Spleen (tissue), 11 donors: ENCODE data around the gene TIAM1. TPM values are rescaled to one million over a fixed set of nuclear protein-coding genes. Genes with fewer than 3 reads are reported as not detected.

ENCODE experiments used
- DNase-seq: peaks from one replicate; pipeline ENCODE4 v3.0.0-alpha.2; 2020
- H3K27ac ChIP-seq, 8 donors: fragments of 200-600 bp; sonication (generic) in 7 of 8; 1 replicate in 4 of 8; 2 replicates in 4 of 8; pipeline versions ENCODE4 v1.5.0 to v1.8.0; 2016 to 2021; ENCODE audit warnings: inconsistent platforms in 4 of 8, mild to moderate bottlenecking in 4 of 8, moderate library complexity in 1 of 8
- H3K27me3 ChIP-seq, 7 donors: fragments of 200-600 bp; sonication (generic) in 6 of 7; replicated peaks in 1 of 7; 1 replicate in 4 of 7; 2 replicates in 3 of 7; pipeline versions ENCODE4 v1.5.0 to v1.8.0; 2016 to 2021; ENCODE audit warnings: inconsistent platforms in 3 of 7, mild to moderate bottlenecking in 1 of 7
- H3K36me3 ChIP-seq, 6 donors: fragments of 200-600 bp; sonication (generic) in 5 of 6; 1 replicate in 4 of 6; 2 replicates in 2 of 6; pipeline versions ENCODE4 v1.5.0 to v1.8.0; 2016 to 2021; ENCODE audit warnings: inconsistent platforms in 2 of 6
- H3K4me1 ChIP-seq, 6 donors: fragments of 200-600 bp; sonication (generic) in 5 of 6; 1 replicate in 3 of 6; 2 replicates in 3 of 6; pipeline versions ENCODE4 v1.5.0 to v1.8.0; 2016 to 2021; ENCODE audit warnings: inconsistent platforms in 3 of 6
- H3K4me3 ChIP-seq, 8 donors: fragments of 200-600 bp; sonication (generic) in 7 of 8; 1 replicate in 4 of 8; 2 replicates in 4 of 8; pipeline versions ENCODE4 v1.5.0 to v1.8.0; 2016 to 2021; ENCODE audit warnings: inconsistent platforms in 4 of 8, mild to moderate bottlenecking in 4 of 8, moderate library complexity in 2 of 8
- H3K9me3 ChIP-seq, 8 donors: fragments of 200-600 bp; sonication (generic) in 7 of 8; 1 replicate in 4 of 8; 2 replicates in 4 of 8; pipeline versions ENCODE4 v1.5.0 to v1.8.0; 2016 to 2021; ENCODE audit warnings: inconsistent platforms in 4 of 8
- POLR2A ChIP-seq, 3 donors: fragments of 450-650 bp; IDR thresholded peaks; one replicate each; pipeline ENCODE4 v1.5.1; 2017; ENCODE audit warnings: antibody characterized with exemption in 3 of 3, mild to moderate bottlenecking in 1 of 3
- POLR2AphosphoS5 ChIP-seq, 3 donors: sonication (generic); formaldehyde crosslinking; IDR thresholded peaks; one replicate each; pipeline ENCODE4 v1.5.1; 2017; ENCODE audit warnings: antibody characterized with exemption in 3 of 3
- WGBS, 5 donors: extraction: QIAGEN DNeasy Blood & Tissue Kit in 3 of 5; methylation state at CpG; one replicate each; pipeline versions ENCODE4 v1.1.5 to v1.1.7; 2013 to 2018; 5-methylcytosine and 5-hydroxymethylcytosine counted together
- intact Hi-C: fragments of 100-400 bp; cut with DNase I; formaldehyde crosslinking; loops from one replicate; pipeline ENCODE4 v1.15.0; 2023; ENCODE audit warnings: low total_unique reads
- polyA plus RNA-seq, 3 donors: library from polyadenylated mRNA; stranded (reverse); fragments of 200-250 nt; gene quantifications; one replicate each; pipeline ENCODE4 v1.2.1, GENCODE V29; 2013
- total RNA-seq, 7 donors: library from RNA; depleted of rRNA in 3 of 7; stranded (reverse); fragments of >200 nt in 3 of 7; fragmentation: NEBNext Ultra II Directional in 4 of 7; extraction: Animal tissue kit (Norgen Biotek cat#: 25700) in 4 of 7; gene quantifications; one replicate each; pipeline versions ENCODE4 v1.1.0 to v1.2.1, GENCODE V29; 2016 to 2021
- TF ChIP-seq, protein P1 (sequence below), 11 experiments: fragments of 200-600 bp in 7 of 11; fragments of 450-650 bp in 4 of 11; sonication (generic) in 4 of 11; IDR thresholded peaks in 8 of 11; conservative IDR thresholded peaks in 3 of 11; 1 replicate in 7 of 11; 2 replicates in 4 of 11; pipeline versions ENCODE4 v1.4.0 to v1.8.0; 2016 to 2021; ENCODE audit warnings: antibody characterized with exemption in 11 of 11, inconsistent platforms in 4 of 11, mild to moderate bottlenecking in 1 of 11
- donor health status: healthy with polysubstance abuse.
- donor health status: DM: no; HTN: no; CAD: no; lungs with moderate emphysema.
- donor health status: DM: no; HTN: no; CAD: no.
- donor health status: Bipolar disorder and iron deficiency.
- donor health status: healthy.
- donor health status: DM: no; HTN: no; CAD: no.
- donor health status: DM: yes; HTN: yes; CAD: no.

Gene TIAM1
- total and polyA plus RNA-seq, 10 donors: 1.9 to 35.0 (median 18.4) TPM

DNA sequence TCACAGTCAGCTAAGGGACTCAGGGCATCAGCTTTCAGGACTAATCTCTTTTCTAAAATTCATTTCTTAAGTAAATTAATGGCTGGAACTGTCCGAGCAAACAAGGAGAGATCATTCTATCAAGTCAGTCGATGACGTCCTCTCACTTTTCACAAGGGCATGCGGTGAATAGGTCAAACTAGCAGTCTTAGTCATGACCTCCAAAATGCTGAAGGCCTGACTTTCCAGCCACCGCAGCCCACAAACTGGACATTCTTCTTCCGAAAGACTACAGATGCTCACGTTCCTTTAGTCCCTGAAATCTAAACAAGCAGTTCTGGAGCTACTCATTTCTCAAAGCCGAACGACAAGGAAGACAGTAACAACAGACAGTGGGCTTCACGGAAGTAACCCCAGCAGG, 127.9 kb downstream of the TIAM1 start:
- 85 to 92% (median 90%) methylated on average over 10 of the region's 10 CpGs for WGBS, 5 donors
- no peak for DNase-seq
- H3K36me3 ChIP-seq: no peaks in the 10 kb centered on the region
- no peaks in the 10 kb centered on the region for H3K4me1 ChIP-seq
- TF ChIP-seq POLR2A (IDR thresholded peaks at IDR 0.05) (no peak), POLR2AphosphoS5 (IDR thresholded peaks at IDR 0.05) (no peak)
- TF ChIP-seq, protein P1, sequence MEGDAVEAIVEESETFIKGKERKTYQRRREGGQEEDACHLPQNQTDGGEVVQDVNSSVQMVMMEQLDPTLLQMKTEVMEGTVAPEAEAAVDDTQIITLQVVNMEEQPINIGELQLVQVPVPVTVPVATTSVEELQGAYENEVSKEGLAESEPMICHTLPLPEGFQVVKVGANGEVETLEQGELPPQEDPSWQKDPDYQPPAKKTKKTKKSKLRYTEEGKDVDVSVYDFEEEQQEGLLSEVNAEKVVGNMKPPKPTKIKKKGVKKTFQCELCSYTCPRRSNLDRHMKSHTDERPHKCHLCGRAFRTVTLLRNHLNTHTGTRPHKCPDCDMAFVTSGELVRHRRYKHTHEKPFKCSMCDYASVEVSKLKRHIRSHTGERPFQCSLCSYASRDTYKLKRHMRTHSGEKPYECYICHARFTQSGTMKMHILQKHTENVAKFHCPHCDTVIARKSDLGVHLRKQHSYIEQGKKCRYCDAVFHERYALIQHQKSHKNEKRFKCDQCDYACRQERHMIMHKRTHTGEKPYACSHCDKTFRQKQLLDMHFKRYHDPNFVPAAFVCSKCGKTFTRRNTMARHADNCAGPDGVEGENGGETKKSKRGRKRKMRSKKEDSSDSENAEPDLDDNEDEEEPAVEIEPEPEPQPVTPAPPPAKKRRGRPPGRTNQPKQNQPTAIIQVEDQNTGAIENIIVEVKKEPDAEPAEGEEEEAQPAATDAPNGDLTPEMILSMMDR (IDR thresholded peaks at IDR 0.05 in 8 of 11, conservative IDR thresholded peaks at IDR 0.05 in 3 of 11): no peak
- no peaks in the 10 kb centered on the region for H3K27me3 ChIP-seq
- no peak overlapping the region for H3K27ac ChIP-seq
- intact Hi-C loops: no loop called here
- no peaks in the 10 kb centered on the region for H3K9me3 ChIP-seq
- H3K4me3 ChIP-seq: no peak overlapping the region

DNA sequence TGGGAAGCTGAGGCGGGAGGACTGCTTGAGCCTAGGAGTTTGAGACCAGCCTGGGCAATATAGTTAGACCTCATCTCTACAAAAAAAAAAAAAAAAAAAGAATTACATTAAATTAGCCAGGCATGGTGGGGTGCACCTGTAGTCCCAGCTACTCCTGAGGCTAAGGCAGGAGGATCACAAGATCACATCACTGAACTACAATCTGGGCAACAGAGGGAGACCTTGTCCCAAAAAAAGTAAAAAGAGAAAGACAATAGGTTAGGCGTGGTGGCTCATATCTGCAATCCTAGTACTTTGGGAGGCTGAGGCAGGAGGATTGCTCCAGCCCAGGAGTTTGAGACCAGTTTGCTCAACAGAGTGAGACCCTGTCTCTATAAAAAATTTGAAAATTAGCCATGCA, 130.3 kb downstream of the TIAM1 start:
- TF ChIP-seq POLR2A (IDR thresholded peaks at IDR 0.05): no peak
- H3K27ac ChIP-seq: no peak overlapping the region
- no peak for DNase-seq
- intact Hi-C loops: no loop called here
- H3K9me3 ChIP-seq: no peaks in the 10 kb centered on the region
- H3K4me3 ChIP-seq: no peak overlapping the region
- 85 to 90% (median 86%) methylated on average over 2 of the region's 2 CpGs for WGBS, 5 donors
- no peaks in the 10 kb centered on the region for H3K4me1 ChIP-seq
- H3K36me3 ChIP-seq: no peaks in the 10 kb centered on the region
- H3K27me3 ChIP-seq: no peaks in the 10 kb centered on the region

DNA sequence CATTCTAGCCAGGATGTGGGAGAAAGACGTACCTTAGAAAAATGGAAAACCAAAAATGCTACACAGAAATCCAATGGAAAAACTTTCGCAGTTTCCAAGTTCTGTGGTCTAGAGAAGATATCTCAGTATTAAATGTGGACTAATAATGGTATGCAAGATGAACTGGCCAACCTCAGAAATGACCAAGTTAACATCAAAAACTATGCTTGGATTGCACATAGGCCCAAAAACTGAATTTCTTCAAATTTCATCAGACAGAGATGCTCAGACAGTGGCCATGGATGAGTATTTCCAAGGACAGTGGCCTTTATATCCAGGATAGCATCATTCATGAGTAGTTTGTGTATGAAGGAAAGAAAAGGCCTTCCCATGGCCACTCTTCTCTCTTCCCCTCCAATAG, 132.2 kb downstream of the TIAM1 start:
- TF ChIP-seq POLR2AphosphoS5 (IDR thresholded peaks at IDR 0.05) (no peak), POLR2A (IDR thresholded peaks at IDR 0.05) (no peak)
- TF ChIP-seq, protein P1 (IDR thresholded peaks at IDR 0.05 in 8 of 11, conservative IDR thresholded peaks at IDR 0.05 in 3 of 11): no peak
- Histone ChIP-seq H3K27ac (no peak overlapping the region), H3K4me1 (no peaks in the 10 kb centered on the region), H3K9me3 (no peaks in the 10 kb centered on the region), H3K27me3 (no peaks in the 10 kb centered on the region), H3K4me3 (no peak overlapping the region), H3K36me3 (no peaks in the 10 kb centered on the region)
- DNase-seq: no peak
- intact Hi-C loops: no loop called here
- 89 to 94% (median 93%) methylated on average over 2 of the region's 2 CpGs for WGBS, 5 donors

DNA sequence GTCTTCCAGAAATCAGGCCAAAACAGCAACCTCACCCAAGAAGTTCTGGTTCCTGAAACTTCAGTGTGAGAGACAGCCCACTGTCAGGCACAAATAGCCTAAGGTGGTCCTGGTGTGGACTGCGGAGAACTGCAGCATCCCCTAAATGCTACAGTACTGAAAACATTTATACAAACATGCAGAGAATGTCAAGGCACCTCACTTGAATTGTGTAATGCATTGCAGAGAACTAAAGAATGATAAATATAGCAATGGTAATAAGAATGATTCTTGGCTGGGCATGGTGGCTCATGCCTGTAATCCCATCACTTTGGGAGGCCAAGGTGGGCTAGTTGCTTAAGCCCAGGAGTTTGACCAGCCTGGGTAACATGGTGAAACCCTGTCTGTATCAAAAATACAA, 138.6 kb downstream of the TIAM1 start:
- Histone ChIP-seq H3K4me1 (peaks cover 0 to 15% (median 6%) of the 10 kb centered on the region in 6 donors), H3K36me3 (no peaks in the 10 kb centered on the region), H3K4me3 (no peak overlapping the region), H3K27ac (no peak overlapping the region), H3K27me3 (no peaks in the 10 kb centered on the region), H3K9me3 (no peaks in the 10 kb centered on the region)
- WGBS, 5 donors: 85 to 100% (median 98%) methylated on average over 1 of the region's 1 CpG
- no peak for DNase-seq
- TF ChIP-seq POLR2A (IDR thresholded peaks at IDR 0.05): no peak
- no peak for TF ChIP-seq POLR2AphosphoS5 (IDR thresholded peaks at IDR 0.05)
- TF ChIP-seq, protein P1 (IDR thresholded peaks at IDR 0.05 in 8 of 11, conservative IDR thresholded peaks at IDR 0.05 in 3 of 11): no peak
- intact Hi-C loops: no loop called here

DNA sequence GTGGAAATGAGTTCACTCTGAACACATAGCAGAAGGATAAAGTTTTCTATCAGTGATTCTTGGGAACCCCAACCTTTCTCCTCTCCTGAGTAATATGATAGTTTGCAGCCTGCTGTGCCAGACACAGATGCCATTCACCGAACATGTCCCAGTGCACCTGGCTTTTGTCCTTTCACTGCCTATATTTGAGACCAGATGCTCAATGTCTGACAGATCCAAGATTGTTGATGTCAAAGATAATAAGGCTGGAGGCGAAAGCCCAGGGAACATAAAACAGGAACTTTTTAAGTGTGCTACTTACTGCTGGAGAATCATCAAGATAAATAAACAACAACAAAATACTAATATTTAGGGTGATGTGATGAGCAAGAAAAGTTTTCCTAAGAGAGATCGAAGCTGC, 139.3 kb downstream of the TIAM1 start:
- Histone ChIP-seq H3K9me3 (no peaks in the 10 kb centered on the region), H3K27ac (no peak overlapping the region), H3K4me3 (no peak overlapping the region), H3K27me3 (no peaks in the 10 kb centered on the region), H3K4me1 (peaks cover 0 to 15% (median 6%) of the 10 kb centered on the region in 6 donors), H3K36me3 (no peaks in the 10 kb centered on the region)
- TF ChIP-seq, protein P1 (IDR thresholded peaks at IDR 0.05 in 8 of 11, conservative IDR thresholded peaks at IDR 0.05 in 3 of 11): no peak
- no peak for TF ChIP-seq POLR2AphosphoS5 (IDR thresholded peaks at IDR 0.05)
- no peak for TF ChIP-seq POLR2A (IDR thresholded peaks at IDR 0.05)
- intact Hi-C loops: no loop called here
- no peak for DNase-seq
- WGBS, 5 donors: 86 to 94% (median 89%) methylated on average over 3 of the region's 3 CpGs
